HL-60 (cell line): ENCODE measurements around the gene ATP2B2.
A peak's percentile ranks its signal among the peaks of the same experiment; 100 is the strongest.

Experiments used
- DNase-seq, 2 experiments: peaks; one replicate each; pipeline ENCODE4 v3.0.0-alpha.2; 2010 to 2020; ENCODE audit warnings: low read depth in 1 of 2, low spot score in 1 of 2
- H3K27ac ChIP-seq: fragments of 250-450 bp; sonication (Bioruptor Pico); replicated peaks from 2 replicates; pipeline ENCODE4 v1.5.1; 2020; ENCODE audit warnings: mild to moderate bottlenecking, moderate library complexity
- H3K27me3 ChIP-seq: fragments of 250-450 bp; sonication (Bioruptor Pico); 2 replicates; pipeline ENCODE4 v1.5.1; 2021; ENCODE audit warnings: mild to moderate bottlenecking, moderate library complexity; ENCODE audit not compliant: insufficient read depth, poor library complexity, severe bottlenecking
- H3K4me3 ChIP-seq: replicated peaks from 2 replicates; pipeline ENCODE4 v1.5.1; 2011; ENCODE audit warnings: mild to moderate bottlenecking, control low read depth, low read length; ENCODE audit not compliant: insufficient read depth
- GABPA ChIP-seq: IDR thresholded peaks from 2 replicates; pipeline ENCODE4 v1.6.1; 2012; ENCODE audit warnings: low read depth
- POLR2AphosphoS5 ChIP-seq: IDR thresholded peaks from 2 replicates; pipeline ENCODE4 v1.6.1; 2012; ENCODE audit warnings: low read depth
- REST ChIP-seq: IDR thresholded peaks from 2 replicates; pipeline ENCODE4 v1.6.1; 2012; ENCODE audit warnings: low read depth; ENCODE audit not compliant: insufficient replicate concordance
- SPI1 ChIP-seq: IDR thresholded peaks from 2 replicates; pipeline ENCODE4 v1.6.1; 2012; ENCODE audit warnings: low read depth, mild to moderate bottlenecking, borderline replicate concordance
- TF ChIP-seq, protein P1 (sequence below): IDR thresholded peaks from one replicate; pipeline ENCODE4 v1.5.1; 2011; ENCODE audit warnings: low read length, control low read depth, inconsistent platforms; ENCODE audit not compliant: insufficient read depth

The ATP2B2 gene

DNA sequence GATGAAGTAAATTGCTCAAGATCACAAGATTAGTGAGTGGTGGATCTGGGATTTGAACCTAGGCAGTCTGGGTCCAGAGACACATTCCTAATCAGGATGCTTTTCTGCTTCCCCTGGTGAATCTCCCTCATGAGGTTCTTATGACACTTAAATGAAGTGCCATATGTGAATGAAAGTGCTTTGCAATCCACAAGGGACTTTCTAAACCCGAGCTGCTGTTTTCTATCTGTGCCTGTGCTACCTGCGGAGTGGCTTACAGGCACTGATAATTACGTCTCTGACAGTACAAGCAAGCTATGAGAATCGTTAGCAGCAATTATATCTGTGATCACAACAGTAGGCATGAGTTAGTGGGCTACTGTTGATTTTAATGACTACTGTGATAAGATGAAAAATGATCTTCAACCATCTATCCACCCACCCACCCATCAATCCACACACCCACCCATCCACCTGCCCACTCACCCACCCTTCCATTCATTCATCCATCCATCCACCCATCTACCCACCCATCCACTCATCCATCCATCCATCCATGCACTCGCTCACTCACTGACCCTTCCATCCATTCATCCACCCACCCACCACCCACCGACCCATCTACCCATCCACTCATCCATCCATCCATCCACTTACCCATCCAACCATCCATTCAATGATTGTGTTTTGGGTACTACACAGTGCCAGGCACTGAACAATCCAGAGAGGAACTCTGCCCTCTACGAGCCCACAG lies 51.8 kb downstream of the ATP2B2 start:
- no peak for DNase-seq
- TF ChIP-seq GABPA (no peak), REST (no peak), POLR2AphosphoS5 (no peak), SPI1 (no peak)
- TF ChIP-seq, protein P1, sequence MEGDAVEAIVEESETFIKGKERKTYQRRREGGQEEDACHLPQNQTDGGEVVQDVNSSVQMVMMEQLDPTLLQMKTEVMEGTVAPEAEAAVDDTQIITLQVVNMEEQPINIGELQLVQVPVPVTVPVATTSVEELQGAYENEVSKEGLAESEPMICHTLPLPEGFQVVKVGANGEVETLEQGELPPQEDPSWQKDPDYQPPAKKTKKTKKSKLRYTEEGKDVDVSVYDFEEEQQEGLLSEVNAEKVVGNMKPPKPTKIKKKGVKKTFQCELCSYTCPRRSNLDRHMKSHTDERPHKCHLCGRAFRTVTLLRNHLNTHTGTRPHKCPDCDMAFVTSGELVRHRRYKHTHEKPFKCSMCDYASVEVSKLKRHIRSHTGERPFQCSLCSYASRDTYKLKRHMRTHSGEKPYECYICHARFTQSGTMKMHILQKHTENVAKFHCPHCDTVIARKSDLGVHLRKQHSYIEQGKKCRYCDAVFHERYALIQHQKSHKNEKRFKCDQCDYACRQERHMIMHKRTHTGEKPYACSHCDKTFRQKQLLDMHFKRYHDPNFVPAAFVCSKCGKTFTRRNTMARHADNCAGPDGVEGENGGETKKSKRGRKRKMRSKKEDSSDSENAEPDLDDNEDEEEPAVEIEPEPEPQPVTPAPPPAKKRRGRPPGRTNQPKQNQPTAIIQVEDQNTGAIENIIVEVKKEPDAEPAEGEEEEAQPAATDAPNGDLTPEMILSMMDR, result no peak
- no peak overlapping the region for H3K27ac ChIP-seq
- no peak overlapping the region for H3K4me3 ChIP-seq
- no peaks in the 10 kb centered on the region for H3K27me3 ChIP-seq

DNA sequence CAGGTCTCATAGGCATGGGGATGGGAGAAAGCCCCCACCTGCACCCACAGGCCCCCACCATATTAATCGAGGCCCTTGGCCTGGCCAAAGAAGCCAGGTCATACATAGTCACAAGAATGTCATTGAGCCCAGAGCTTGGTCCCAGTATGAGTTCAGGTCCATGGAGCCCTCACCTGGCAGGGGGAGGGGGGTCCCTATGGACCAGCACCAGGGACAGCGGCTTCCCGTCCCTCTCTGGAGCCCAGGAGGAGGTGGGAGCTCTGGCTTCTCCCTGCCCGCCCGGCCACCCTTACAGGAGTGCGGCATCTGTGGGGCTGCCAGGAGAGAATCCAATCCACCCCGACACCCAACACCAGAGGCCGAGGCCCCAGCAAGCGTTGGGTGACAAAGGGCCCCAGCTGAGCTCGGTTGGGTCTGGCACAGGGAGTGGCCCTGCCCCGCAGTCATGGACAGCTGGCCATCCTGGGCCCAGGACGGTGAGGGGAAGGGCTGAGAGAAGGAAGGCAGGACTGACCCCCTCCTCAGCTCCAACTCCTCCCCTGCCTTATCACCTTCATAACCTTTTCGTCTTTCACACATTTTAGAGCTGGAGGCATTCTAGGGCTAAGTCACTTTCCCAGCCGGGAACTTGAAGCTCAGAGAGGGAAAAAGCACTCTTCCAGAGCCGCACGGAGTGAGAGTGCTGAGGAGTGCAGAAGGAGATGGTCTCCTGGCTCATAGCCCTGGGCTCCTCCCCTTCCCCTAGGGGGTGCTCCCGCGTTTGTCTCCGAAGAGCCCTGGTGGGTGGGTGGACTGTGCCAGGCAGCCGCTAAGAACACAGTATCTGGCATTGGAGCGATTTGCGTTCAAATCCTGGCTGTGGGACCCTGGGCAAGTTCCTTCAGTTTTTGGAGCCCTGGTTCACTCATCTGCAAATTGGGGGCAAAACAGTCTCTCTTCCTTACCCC lies 54.6 kb downstream of the ATP2B2 start:
- H3K27me3 ChIP-seq, result no peaks in the 10 kb centered on the region

More for the DNA sequence above, 54.6 kb downstream of the ATP2B2 start:
- Histone ChIP-seq H3K27ac (no peak overlapping the region), H3K4me3 (no peak overlapping the region)
- peak; percentile 88 for TF ChIP-seq REST
- TF ChIP-seq, protein P1, result no peak
- no peak for DNase-seq
